ENCODE data around the gene EMSY.
A peak's percentile ranks its signal among the peaks of the same experiment; 100 is the strongest.
"Not testable (repeated sequence)": the region's sequence is repeated elsewhere in the genome, so short reads cannot be mapped to it uniquely, and the experiment has no call there.

EMSY gene, protein sequence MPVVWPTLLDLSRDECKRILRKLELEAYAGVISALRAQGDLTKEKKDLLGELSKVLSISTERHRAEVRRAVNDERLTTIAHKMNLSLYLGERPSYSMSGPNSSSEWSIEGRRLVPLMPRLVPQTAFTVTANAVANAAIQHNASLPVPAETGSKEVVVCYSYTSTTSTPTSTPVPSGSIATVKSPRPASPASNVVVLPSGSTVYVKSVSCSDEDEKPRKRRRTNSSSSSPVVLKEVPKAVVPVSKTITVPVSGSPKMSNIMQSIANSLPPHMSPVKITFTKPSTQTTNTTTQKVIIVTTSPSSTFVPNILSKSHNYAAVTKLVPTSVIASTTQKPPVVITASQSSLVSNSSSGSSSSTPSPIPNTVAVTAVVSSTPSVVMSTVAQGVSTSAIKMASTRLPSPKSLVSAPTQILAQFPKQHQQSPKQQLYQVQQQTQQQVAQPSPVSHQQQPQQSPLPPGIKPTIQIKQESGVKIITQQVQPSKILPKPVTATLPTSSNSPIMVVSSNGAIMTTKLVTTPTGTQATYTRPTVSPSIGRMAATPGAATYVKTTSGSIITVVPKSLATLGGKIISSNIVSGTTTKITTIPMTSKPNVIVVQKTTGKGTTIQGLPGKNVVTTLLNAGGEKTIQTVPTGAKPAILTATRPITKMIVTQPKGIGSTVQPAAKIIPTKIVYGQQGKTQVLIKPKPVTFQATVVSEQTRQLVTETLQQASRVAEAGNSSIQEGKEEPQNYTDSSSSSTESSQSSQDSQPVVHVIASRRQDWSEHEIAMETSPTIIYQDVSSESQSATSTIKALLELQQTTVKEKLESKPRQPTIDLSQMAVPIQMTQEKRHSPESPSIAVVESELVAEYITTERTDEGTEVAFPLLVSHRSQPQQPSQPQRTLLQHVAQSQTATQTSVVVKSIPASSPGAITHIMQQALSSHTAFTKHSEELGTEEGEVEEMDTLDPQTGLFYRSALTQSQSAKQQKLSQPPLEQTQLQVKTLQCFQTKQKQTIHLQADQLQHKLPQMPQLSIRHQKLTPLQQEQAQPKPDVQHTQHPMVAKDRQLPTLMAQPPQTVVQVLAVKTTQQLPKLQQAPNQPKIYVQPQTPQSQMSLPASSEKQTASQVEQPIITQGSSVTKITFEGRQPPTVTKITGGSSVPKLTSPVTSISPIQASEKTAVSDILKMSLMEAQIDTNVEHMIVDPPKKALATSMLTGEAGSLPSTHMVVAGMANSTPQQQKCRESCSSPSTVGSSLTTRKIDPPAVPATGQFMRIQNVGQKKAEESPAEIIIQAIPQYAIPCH (N-terminal part only)

DNA sequence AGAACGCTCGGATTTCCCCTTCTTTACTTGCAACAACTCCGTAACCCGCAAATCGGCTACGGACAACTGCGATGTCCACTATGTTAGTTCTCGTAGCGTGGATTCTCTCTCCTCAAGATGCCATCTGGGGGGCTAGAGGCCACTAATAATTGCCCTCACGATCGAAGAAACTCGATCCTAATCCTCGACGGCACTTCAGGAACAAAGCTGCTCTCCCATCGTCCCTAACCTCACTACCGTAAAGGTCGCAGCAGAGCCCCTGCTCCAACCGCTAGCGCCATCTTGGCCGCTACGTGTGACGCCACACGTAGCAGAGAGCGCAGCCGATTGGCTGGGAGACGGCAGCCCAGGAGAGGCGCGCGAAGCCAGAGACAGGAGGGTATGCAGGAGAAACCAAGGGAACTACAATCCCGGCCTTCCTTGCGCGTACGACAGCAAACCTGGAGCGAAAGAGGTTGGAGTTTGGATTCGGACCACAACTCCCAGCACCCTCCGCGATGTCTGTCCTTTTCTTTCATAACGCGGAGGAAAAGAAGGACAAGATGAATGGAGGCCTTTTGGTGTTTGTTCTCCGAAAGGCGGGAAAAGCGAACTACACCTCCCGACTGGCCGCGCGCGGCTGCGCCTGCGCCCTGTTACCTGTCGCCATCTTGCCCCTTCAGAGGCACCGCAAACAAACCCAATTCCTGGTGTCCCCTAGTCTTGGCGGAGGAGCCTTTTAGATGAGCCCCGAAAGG, at the start of gene EMSY:
EMSY (plus strand) TSS at position 635 of the 737 bp plus-strand sequence. CDS start 1,921 bp downstream, outside the sequence.
- H3K4me3 ChIP-seq (ENCODE audit: low read length) = peak within 1 kb of the TSS; percentile 90
- peak; percentile 100 for DNase-seq (ENCODE audit: low read depth)
- no peak for TF ChIP-seq CTCF (conservative IDR thresholded peaks at IDR 0.05; ENCODE audit: low read length)

DNA sequence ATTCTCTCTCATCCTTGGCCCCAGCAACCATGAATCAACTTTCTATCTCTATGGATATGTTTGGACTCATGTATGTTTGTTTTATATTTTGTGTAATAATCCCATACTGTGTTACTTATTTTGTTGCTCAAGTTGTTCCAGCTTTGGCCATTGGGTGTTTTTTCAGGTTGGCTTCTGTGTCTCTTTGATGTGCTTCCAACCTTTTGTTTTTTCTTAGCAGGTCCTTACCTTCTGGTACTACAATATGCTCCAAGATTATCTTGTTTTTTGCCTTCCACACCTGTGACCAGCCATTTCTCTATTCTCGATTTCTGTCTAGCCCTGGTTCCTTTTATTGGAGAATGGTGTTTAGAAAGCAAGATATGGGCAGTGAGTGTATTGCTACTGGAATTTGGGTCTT, 49.5 kb upstream of the EMSY start:
- no peak for DNase-seq (ENCODE audit: low read depth)
- no peak for TF ChIP-seq CTCF (conservative IDR thresholded peaks at IDR 0.05; ENCODE audit: low read length)
- H3K4me3 ChIP-seq (ENCODE audit: low read length) = no peak overlapping the region

- H3K4me3 ChIP-seq (ENCODE audit: low read length) = no peak overlapping the region
- DNase-seq (ENCODE audit: low read depth) = no peak
- no peak for TF ChIP-seq CTCF (conservative IDR thresholded peaks at IDR 0.05; ENCODE audit: low read length)
Observed at GRCh38 chr11:76397383-76397782, 47.4 kb upstream of the EMSY start.

DNA sequence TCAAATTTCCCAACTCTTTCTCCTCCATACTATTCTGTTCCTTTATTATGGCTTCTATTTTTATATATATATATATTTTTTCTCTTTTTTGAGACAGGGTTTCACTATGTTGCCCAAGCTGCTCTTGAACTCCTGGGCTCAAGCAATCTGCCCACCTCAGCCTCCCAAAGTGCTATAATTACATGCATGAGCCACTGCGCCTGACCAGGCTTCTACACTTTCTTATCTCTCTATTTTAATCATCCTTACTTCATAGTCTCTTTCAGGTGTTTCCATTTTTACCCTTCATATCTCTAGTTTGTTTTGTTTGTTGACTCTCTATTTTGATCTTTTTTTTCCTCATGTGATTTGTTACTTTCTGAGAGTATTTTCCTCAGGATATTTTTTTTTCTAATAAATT, 43.9 kb upstream of the EMSY start:
- DNase-seq (ENCODE audit: low read depth) = no peak
- H3K4me3 ChIP-seq (ENCODE audit: low read length) = no peak overlapping the region
- no peak for TF ChIP-seq CTCF (conservative IDR thresholded peaks at IDR 0.05; ENCODE audit: low read length)

GRCh38 chr11:76401484-76401883, 43.3 kb upstream of the EMSY start:
- not testable (repeated sequence) for DNase-seq (ENCODE audit: low read depth); H3K4me3 ChIP-seq (ENCODE audit: low read length)

DNA sequence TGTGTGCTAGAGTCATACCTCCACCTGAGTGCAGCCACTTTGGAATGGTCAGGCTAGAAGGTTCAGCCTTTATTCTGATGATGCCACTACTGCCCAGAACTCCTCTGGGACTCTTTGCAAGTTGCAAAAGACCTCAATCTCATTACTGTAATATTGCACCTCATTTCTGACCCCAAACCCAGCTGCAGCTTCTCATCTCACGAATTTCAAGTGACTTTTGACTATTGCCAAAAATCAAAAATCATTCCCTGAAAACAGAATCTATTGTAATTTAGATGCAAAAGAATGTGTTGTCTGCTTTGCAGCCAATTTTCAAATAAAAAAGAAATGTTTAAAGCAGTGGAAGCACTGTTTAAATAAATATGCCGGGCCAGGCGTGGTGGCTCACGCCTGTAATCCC, 38.5 kb upstream of the EMSY start:
- DNase-seq (ENCODE audit: low read depth) = no peak
- no peak for TF ChIP-seq CTCF (conservative IDR thresholded peaks at IDR 0.05; ENCODE audit: low read length)
- H3K4me3 ChIP-seq (ENCODE audit: low read length) = no peak overlapping the region

Data from AG10803 (cell line).